T follicular helper cell (primary cell): ENCODE data around the gene MAP2K5.

Source experiments
- DNase-seq: peaks from one replicate; pipeline ENCODE4 v3.0.0-alpha.2; 2020; ENCODE audit warnings: low read depth

Gene MAP2K5

DNA sequence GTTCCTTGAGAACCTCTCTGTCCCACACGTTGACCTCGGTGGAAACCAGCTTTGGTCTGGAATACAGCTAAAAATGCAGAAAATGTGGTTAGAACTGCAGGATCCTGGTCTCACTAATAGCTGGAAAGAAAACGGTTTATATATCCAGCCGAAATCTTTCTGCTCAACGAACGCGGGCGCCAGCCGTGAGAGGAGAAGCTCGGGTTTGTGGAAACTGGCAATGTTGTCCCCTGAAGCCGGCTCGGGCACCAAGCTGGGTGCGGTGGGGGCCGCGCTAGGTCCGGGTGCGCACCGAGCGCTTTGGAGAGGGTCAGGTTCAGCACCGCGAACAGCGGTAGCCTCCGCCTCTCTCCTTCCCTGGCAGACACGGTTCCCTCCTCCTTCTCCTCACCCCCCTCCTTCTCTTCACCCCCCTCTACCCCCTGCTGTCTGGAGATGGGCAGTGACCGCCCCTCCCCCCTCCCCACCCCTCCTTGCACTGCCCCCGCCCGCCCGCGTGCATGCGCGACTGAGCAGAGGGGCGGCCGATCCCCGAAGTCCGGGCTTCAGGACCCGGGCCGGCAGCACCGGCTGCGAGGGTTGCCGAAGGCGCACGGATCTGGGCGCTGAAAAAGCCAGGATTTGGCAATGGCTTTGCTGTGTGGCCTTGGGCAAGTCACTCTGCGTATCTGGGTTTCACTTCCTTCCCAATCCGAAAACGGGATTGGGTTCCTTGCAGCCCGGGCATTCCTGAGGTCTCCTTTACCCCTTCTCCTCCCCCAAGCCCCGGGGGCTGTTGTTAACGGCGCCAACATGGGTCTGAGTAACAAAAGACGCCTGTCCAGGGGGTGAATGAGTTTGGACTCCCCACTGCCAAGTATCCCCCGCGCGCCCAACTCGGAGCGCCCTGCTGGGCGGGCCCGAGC is 282.7 kb downstream of the MAP2K5 start, which contains the start of gene SKOR1:
Gene SKOR1, plus strand, starts transcription at position 534 of the 905 bp plus-strand sequence. Its CDS starts 94 bp downstream, at position 628.
- no peak for DNase-seq

GRCh38 chr15:67825881-67826716 is 283.6 kb downstream of the MAP2K5 start:
- DNase-seq: no peak

GRCh38 chr15:67826717-67827561 is 284.4 kb downstream of the MAP2K5 start:
- no peak for DNase-seq

- no peak for DNase-seq
Observed at GRCh38 chr15:67827562-67828277, 285.2 kb downstream of the MAP2K5 start.

- no peak for DNase-seq
Observed at GRCh38 chr15:67828278-67828968, 285.9 kb downstream of the MAP2K5 start.

- DNase-seq: no peak
Observed at GRCh38 chr15:67828969-67829646, 286.6 kb downstream of the MAP2K5 start.

DNA sequence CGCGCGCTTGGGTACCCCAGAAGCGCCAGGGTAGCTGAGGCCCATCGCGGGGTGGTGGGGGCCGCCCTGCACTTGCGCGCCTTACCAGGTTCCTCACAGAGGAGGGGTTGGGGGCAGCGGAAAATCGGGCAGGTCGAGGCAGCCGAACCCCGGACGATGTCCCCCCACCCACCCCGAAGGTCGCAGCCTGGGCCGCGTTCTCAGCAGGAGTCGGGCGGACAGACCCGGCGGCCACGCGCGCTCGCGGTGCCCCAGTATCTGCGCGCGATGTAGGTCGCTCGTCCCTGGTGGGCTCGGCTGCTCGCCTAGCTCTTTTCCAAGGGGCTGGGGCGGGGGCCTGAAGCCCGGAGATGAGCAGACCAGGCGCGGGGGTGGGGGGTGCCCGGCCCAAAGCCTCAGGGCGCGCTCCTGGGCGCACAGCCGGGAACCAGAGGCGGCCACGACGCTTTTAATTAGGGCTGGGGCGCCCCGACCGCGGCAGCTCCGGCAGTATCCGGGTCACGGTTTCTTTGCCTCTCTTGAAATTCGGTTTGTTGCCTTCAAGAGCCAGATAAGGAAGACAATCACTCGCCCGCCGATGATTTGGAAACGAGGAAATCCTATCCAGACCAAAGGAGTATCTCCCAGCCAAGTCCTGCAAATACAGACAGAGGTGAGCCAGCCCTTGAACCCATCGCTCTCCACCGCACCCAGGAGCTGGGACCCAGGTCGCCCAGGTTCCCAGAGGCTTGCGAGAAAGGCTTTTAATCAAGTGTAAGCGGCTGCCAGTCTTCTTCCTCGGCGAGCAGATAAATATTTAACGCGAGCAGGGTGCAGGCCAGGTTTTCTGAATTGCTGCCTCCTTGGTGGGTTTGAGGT is 287.4 kb downstream of the MAP2K5 start:
- no peak for DNase-seq

DNA sequence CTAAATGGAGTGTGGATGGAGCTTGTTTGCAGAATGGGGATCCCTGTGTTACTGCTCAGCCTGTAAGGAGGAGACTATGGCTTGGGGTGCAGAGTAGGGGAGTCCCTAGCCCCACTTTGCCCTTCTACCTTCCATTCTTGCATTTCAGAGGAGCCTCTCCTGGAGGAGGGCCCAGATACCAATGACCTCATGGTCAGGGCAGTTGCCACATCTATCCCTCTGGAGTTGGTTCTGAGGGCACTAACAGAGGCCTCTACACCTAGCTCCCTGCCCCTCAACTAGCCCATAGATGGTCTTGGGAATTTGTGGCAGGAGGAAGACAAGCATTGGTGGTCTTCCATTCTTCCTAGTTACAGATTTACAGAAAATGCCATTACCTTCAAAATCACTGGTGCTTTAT is 288.9 kb downstream of the MAP2K5 start:
- no peak for DNase-seq

DNA sequence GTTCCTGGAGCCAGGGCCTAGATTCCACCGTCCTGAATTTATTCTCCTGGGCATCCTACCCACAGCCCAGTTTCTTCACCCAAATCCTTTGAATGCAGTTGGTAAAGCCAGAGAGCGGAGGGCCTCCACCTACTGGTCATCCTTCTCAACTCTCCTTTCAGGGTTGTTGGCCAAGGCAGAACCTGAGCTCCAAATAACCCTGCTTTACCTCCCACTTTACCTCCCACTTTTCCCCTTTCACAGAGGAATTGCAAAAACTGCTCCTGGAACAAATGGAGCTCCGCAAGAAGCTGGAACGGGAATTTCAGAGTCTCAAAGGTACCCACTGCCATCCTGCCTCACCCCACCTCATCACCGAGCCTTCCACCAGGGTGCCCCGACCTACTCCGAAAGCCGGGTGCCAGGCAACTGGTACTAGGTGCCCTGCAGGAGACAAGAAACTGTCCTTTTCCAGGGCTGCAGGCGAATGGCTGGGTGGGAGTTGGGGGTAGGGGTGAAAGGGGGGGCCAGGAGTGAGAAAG is 289.6 kb downstream of the MAP2K5 start:
- DNase-seq: no peak

DNA sequence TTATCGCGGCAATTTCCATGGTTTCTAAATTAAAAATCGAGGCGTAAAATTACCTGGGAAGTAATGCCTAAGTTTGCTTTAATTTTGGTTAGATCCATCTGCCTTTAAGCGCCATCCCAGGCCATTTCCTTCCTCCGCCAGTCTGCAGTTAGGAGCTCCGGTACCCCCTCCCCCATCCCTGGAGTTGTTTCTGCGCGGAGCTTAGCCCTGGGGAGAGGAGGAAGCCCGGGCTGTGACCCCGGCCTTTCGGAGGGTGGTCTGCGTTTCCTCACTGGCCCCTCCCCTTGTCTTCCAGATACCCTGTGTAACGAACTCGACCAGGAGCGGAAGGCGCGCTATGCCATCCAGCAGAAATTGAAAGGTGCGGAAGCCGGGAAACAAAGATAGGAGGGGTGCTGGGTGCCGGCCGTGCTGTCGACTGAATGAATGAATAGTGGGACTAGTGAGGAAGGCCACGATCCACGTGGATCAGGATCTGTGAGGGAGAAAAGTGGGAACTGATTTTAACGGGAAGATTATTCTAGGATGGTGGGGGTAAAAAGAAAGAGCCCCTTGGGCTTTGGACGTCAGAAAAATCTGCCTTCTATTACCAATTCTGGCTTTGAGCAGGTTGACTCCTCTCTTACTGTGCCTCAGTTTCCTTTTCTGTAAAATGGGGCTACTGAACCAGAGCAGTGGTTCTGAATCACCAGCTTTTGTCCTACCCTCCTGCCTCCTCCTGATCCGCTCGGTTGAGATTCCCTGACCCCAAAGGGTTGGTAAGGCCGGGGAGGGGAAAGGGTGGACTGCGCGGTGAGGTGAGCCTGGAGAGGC is 290.6 kb downstream of the MAP2K5 start:
- no peak for DNase-seq

DNA sequence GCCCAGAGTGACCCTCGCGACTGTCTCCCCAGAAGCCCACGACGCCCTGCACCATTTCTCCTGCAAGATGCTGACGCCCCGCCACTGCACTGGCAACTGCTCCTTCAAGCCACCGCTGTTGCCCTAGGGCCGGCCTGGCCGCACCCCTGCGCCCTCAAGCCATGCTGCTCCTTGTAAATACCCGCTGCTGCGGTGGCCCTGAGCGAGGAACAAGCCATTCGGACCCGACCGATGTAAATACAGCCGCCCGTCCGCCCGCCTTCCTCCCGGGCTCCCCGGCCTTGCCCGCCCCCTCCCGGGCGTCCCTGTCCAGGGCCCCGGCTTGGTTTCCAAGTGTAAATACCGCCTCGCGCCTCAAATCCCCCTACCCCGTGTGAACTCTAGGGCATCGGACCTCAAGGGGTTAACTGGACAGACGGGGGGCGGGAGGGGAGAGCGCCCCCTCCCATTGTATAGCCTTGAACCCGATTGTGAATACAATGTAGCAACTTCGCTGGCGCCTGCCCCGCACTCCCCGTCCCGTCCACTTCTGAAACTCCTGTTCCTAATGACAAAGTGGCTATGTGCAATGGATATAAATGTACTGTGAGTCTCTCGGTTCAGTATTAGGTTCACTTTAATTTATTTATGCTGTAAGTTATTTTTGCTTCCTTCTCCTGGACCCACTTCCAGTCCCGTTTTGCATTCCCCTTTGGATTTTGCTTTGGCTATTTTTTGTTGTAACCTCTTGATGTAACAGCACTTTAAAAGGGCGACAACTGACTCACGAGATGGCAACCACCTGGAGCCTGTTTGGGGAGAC is 291.4 kb downstream of the MAP2K5 start:
- DNase-seq: no peak

DNA sequence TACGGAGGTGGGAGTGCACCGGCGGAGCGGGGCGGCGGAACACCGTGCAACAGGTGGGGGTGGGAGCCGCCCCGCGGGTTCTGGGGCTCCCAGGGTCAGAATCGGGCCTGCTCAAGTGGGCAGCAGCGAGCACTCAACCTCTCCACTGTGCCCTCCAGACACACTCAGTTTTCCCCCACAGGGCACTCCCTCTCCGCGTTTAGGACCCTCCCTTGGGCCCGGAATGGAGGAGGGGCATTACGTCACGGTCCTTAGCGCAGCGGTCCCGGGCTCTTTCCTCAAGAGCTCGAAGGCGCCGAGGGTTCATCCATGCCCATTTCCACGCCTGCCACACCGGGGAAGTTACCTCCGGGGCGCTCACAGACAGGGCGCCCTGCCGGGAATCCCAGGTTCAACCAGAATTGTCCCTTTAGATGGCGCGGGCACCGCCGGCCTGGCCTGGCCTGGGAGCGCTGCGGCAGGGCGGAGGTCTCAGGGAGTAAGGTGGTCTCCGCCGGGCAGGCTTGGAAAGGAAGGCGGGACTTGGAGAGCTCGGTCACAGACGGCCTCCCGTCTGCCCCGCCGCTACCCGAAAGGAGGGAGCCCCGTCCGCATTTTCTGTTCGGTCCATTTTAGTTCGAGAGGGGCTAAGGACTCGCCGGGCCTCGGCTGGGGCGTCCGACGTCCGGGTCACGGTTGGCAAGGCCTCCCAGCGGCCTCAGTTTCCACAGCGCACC is 292.2 kb downstream of the MAP2K5 start:
- DNase-seq: no peak

DNA sequence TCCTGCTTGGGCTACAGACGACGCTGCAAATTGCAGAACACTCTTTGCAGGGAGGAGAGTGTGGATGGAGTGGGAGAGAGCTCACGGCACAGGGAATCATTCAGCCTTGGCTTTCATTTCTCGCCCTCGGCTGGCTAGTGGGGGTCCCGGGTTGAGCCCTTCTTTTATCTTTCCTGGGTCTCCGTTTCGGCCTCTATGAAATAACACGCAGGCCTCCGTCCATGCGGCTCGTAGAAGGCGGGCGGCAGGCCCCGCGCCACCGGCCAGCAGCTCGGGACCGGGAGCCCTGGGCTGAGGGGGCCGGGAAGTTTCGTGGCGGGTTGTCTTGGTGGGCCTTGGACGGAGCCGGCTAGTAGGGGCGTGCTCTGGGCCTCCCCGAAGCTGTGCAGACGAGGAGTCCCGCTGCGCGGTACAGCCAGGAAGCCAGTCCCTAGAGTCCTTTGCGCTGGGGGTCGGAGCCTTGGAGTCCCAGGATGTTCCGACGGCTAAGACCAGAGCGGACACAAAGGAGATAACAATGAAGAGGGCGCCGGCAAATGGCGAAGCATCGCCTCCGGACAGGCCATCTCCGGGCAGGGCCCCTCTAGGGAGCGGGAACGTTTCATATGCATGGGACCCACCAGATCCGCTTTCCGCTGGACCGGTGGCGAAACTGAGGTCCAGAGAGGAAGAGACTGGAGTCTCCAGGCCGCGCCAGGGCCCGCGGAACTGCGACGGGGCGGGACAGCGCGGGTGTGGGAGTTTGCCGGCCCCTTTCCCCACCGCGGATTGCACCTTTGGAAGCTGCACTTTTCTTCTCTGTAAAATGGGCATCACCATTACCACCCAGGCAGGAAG is 293.0 kb downstream of the MAP2K5 start:
- no peak for DNase-seq

DNA sequence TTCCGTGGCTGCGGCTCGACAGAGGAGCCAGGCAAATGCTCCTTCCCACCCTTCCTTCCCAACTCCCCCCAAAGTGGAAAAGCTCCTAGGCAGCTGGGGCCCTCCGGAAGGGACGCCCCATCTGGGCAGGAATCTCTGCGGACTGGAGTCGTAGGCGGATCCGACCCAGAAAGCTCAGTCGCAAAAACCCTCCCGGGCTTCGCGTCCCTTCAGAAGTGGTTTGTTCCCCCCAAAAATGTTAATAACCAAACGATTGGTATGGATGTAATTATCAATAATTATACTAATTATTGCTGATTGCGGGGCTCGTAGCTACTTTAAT is 293.6 kb downstream of the MAP2K5 start:
- DNase-seq: no peak

DNA sequence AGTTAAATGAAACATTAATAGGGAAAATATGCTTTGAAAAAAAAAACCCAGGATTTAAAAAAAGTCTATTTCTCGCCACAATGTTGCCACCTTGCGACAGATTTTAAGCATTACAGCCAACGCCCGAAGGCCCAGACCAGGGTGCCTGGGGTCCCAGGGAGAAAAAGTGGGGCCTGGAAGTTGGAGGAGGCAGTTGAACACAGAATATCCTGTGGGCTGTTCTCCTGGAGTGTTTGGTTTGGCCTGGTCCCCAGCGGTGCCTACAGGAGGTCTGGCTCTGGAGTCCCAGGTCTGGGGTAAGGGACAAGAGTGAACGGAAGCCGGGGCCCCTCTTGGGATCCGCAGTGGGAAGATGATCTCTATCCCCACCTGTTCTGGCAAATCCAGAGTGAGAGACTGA is 294.0 kb downstream of the MAP2K5 start:
- peak; percentile 35 for DNase-seq

DNA sequence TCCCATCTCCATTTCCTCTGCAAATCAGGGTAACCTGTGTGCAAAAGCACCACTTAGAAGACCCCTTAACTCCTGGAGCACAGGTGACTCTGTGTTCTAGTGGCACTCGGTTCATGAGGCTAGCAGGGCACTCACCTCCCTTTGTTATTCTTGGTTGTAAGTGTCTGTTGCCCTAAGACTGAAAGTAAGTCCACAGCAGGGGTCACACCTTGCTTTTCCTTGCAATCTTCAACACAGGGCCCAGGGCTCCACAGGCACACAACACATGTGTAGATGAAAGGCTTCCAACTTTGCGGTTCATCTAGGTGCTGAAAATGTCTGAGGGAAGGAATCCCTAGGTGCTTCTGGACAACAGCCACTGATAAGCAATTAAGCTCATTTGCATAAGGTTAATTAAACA is 294.5 kb downstream of the MAP2K5 start:
- no peak for DNase-seq
